ENCODE results near the gene SHISA8. TPM values are rescaled to one million over a fixed set of nuclear protein-coding genes. Genes with fewer than 3 reads are reported as not detected.

SHISA8 gene
- polyA plus RNA-seq, 1 donor from 2014 or later: 0.62 TPM

DNA sequence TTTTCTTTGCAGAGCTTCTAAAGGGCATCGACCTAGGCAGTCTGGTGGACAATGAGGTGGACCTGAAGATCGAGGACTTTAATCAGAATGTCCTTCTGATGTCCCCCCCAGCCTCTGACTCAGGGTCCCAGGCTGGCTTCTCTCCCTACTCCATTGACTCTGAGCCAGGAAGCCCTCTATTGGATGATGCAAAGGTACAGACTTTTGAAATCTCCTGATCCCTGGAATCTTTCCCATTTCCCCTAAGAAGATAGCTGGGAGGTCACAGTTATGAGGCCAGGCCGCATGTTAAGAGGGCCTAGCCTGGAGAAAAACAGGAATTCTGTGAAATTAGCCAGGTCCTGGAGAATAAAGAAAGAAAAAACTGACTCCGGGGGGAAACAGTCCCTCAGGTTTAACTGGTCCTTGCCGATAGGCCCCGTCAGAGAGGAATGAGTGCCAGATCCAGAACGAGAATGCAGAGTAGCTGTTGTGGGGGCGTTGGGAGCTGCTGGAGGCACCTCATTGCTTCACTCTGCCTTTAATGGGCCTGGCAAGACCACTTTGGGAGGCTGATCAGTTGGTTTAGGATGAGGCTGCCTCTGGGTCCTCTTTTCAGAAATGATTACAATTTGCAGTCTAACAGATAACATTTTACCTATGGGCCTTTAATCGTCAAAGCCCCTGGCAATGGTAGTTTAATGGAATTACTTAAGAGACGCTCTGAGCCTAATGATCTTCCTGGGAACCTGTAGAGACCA, 39.2 kb downstream of the SHISA8 start:
- H3K27me3 ChIP-seq (ENCODE audit: insufficient read depth, low read depth, low read length): no peaks in the 10 kb centered on the region
- H3K79me2 ChIP-seq (replicated peaks; ENCODE audit: insufficient read depth, low read length): no peaks in the 10 kb centered on the region
- H3K9me3 ChIP-seq (ENCODE audit: low read length): no peaks in the 10 kb centered on the region
- no peak overlapping the region for H3K9ac ChIP-seq (ENCODE audit: low read length)
- H3K9me2 ChIP-seq (ENCODE audit: insufficient read depth, low read length): no peaks in the 10 kb centered on the region
- no peak overlapping the region for H3K4me2 ChIP-seq (ENCODE audit: low read length)
- H4K20me1 ChIP-seq (ENCODE audit: insufficient read depth): no peaks in the 10 kb centered on the region
- H3K36me3 ChIP-seq (ENCODE audit: insufficient read depth, low read length): peaks cover 4% of the 10 kb centered on the region
- H3K4me3 ChIP-seq (ENCODE audit: low read length): no peak overlapping the region
- H3F3A ChIP-seq (ENCODE audit: insufficient read depth, low read length, poor library complexity, severe bottlenecking): no peaks in the 10 kb centered on the region
- H2AFZ ChIP-seq (ENCODE audit: low read depth, low read length): no peak overlapping the region
- H3K27ac ChIP-seq (ENCODE audit: low read length): no peak overlapping the region
- TF ChIP-seq TAF1 (IDR thresholded peaks at IDR 0.05; ENCODE audit: low read depth) (no peak), POLR2AphosphoS5 (IDR thresholded peaks at IDR 0.05) (no peak), EP300 (conservative IDR thresholded peaks at IDR 0.05; ENCODE audit: poor library complexity, severe bottlenecking) (no peak)
- TF ChIP-seq, protein P1, sequence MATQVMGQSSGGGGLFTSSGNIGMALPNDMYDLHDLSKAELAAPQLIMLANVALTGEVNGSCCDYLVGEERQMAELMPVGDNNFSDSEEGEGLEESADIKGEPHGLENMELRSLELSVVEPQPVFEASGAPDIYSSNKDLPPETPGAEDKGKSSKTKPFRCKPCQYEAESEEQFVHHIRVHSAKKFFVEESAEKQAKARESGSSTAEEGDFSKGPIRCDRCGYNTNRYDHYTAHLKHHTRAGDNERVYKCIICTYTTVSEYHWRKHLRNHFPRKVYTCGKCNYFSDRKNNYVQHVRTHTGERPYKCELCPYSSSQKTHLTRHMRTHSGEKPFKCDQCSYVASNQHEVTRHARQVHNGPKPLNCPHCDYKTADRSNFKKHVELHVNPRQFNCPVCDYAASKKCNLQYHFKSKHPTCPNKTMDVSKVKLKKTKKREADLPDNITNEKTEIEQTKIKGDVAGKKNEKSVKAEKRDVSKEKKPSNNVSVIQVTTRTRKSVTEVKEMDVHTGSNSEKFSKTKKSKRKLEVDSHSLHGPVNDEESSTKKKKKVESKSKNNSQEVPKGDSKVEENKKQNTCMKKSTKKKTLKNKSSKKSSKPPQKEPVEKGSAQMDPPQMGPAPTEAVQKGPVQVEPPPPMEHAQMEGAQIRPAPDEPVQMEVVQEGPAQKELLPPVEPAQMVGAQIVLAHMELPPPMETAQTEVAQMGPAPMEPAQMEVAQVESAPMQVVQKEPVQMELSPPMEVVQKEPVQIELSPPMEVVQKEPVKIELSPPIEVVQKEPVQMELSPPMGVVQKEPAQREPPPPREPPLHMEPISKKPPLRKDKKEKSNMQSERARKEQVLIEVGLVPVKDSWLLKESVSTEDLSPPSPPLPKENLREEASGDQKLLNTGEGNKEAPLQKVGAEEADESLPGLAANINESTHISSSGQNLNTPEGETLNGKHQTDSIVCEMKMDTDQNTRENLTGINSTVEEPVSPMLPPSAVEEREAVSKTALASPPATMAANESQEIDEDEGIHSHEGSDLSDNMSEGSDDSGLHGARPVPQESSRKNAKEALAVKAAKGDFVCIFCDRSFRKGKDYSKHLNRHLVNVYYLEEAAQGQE (IDR thresholded peaks at IDR 0.05; ENCODE audit: borderline replicate concordance): no peak
- TF ChIP-seq, protein P2, sequence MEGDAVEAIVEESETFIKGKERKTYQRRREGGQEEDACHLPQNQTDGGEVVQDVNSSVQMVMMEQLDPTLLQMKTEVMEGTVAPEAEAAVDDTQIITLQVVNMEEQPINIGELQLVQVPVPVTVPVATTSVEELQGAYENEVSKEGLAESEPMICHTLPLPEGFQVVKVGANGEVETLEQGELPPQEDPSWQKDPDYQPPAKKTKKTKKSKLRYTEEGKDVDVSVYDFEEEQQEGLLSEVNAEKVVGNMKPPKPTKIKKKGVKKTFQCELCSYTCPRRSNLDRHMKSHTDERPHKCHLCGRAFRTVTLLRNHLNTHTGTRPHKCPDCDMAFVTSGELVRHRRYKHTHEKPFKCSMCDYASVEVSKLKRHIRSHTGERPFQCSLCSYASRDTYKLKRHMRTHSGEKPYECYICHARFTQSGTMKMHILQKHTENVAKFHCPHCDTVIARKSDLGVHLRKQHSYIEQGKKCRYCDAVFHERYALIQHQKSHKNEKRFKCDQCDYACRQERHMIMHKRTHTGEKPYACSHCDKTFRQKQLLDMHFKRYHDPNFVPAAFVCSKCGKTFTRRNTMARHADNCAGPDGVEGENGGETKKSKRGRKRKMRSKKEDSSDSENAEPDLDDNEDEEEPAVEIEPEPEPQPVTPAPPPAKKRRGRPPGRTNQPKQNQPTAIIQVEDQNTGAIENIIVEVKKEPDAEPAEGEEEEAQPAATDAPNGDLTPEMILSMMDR (IDR thresholded peaks at IDR 0.05; ENCODE audit: poor library complexity, severe bottlenecking): no peak

DNA sequence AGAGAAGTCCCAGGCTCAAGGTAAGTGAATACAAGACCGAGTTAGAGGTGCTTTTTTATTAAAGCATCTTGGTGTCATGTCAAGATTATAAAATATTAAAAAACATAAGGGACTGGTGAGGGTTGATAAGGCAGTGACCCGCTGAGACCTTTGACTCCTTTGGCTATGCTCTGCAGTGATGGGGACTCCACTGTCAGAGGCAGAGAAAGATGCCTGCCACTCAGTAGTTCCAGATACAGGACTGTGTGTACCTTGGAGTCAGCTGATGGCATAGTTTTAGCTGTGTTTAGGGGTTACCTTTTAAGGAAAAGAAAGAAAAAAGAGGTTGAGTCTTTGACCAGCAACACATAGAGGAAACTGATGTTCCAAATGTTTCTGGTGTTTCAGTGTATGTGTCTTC, 40.8 kb downstream of the SHISA8 start:
- no peaks in the 10 kb centered on the region for H3K79me2 ChIP-seq (replicated peaks; ENCODE audit: insufficient read depth, low read length)
- no peaks in the 10 kb centered on the region for H3F3A ChIP-seq (ENCODE audit: insufficient read depth, low read length, poor library complexity, severe bottlenecking)
- no peaks in the 10 kb centered on the region for H3K9me2 ChIP-seq (ENCODE audit: insufficient read depth, low read length)
- H3K4me2 ChIP-seq (ENCODE audit: low read length): no peak overlapping the region
- peaks cover 4% of the 10 kb centered on the region for H3K36me3 ChIP-seq (ENCODE audit: insufficient read depth, low read length)
- H3K9ac ChIP-seq (ENCODE audit: low read length): no peak overlapping the region
- no peaks in the 10 kb centered on the region for H3K9me3 ChIP-seq (ENCODE audit: low read length)
- TF ChIP-seq, protein P1 (IDR thresholded peaks at IDR 0.05; ENCODE audit: borderline replicate concordance): no peak
- TF ChIP-seq, protein P2 (IDR thresholded peaks at IDR 0.05; ENCODE audit: poor library complexity, severe bottlenecking): no peak
- no peak for TF ChIP-seq EZH2 (IDR thresholded peaks at IDR 0.05; ENCODE audit: borderline replicate concordance, insufficient read depth, low read length, poor library complexity, severe bottlenecking)
- no peak for TF ChIP-seq TAF1 (IDR thresholded peaks at IDR 0.05; ENCODE audit: low read depth)
- no peak for TF ChIP-seq POLR2AphosphoS5 (IDR thresholded peaks at IDR 0.05)
- TF ChIP-seq SMC3 (conservative IDR thresholded peaks at IDR 0.05; ENCODE audit: poor library complexity): no peak
- TF ChIP-seq RAD21 (conservative IDR thresholded peaks at IDR 0.05): no peak
- no peak for TF ChIP-seq MXI1 (conservative IDR thresholded peaks at IDR 0.05; ENCODE audit: poor library complexity, severe bottlenecking)
- no peak for TF ChIP-seq EP300 (conservative IDR thresholded peaks at IDR 0.05; ENCODE audit: poor library complexity, severe bottlenecking)
- no peaks in the 10 kb centered on the region for H4K20me1 ChIP-seq (ENCODE audit: insufficient read depth)
- H3K4me3 ChIP-seq (ENCODE audit: low read length): no peak overlapping the region
- H3K27ac ChIP-seq (ENCODE audit: low read length): no peak overlapping the region
- no peak overlapping the region for H2AFZ ChIP-seq (ENCODE audit: low read depth, low read length)
- no peaks in the 10 kb centered on the region for H3K27me3 ChIP-seq (ENCODE audit: insufficient read depth, low read depth, low read length)

Measured in neural cell (in vitro differentiated cells).